ENCODE data around the gene FAM217A.

- TF ChIP-seq POLR2AphosphoS5 (IDR thresholded peaks at IDR 0.05; ENCODE audit: low read depth, low read length) (peak; percentile 50; the same call in 1 of the 2 replicates), POLR2A (IDR thresholded peaks at IDR 0.05; ENCODE audit: low read depth, low read length) (0 out of 2 replicates have a peak, but pooled peaks have one; percentile 32), TAF1 (IDR thresholded peaks at IDR 0.05; ENCODE audit: low read depth, low read length) (no peak), SPI1 (IDR thresholded peaks at IDR 0.05; ENCODE audit: low read depth, low read length) (no peak), PAX5 (IDR thresholded peaks at IDR 0.05; ENCODE audit: insufficient read depth, low read length, severe bottlenecking) (no peak), POU2F2 (IDR thresholded peaks at IDR 0.05; ENCODE audit: low read depth, low read length) (no peak)
Observed at GRCh38 chr6:4066029-4066755, 12.7 kb downstream of the FAM217A start.

Measured in GM12891 (cell line).